ENCODE data around the gene SEC23IP. TPM values are rescaled to one million over a fixed set of nuclear protein-coding genes. Genes with fewer than 3 reads are reported as not detected.

SEC23IP gene
- total and polyA plus RNA-seq, 7 experiments from 2014 or later: 34.8 to 68.3 (median 45.1) TPM

DNA sequence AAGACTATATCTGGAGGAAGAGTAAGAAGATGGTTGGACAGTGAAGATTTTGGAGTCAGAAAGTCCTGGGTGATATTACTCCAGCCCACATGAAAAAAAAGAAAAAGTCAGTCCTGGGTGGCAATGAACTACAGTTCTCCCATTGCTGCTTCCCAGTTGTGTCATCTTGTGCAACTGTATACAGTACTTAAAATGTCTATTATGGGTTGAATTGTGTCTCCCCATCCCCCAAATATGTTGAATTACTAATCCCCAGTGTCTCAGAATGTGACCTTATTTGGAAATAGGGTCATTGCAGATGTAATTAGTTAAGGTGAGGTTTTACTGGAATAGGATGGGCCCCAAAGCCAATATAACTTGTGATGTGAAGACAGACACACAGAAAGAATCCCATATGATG, 15.6 kb downstream of the SEC23IP start:
- intact Hi-C loops (cut with micrococcal nuclease): no loop called here
- Mint-ChIP-seq H3K27ac (peak overlapping the region in 3 of 9 donors; percentile 11 to 60 (median 30)), H3K27me3 (no peaks in the 10 kb centered on the region), H3K4me1 (peaks cover 0 to 4% (median 0%) of the 10 kb centered on the region in 7 donors), H3K9me3 (no peaks in the 10 kb centered on the region), H3K4me3 (no peak overlapping the region), H3K36me3 (peaks cover 4 to 61% (median 22%) of the 10 kb centered on the region in 5 donors)
- Histone ChIP-seq H3K27ac (ENCODE audit: low read depth, low read length) (no peak overlapping the region), H3K4me1 (ENCODE audit: control insufficient read depth in 2 of 2, insufficient read depth in 2 of 2, low read length in 2 of 2) (no peaks in the 10 kb centered on the region), H3K4me3 (ENCODE audit: low read length) (no peak overlapping the region), H3K36me3 (ENCODE audit: control insufficient read depth in 2 of 3, insufficient read depth in 3 of 3, low read length in 3 of 3) (peaks cover 4 to 49% (median 14%) of the 10 kb centered on the region in 3 experiments), H3K27me3 (ENCODE audit: control insufficient read depth in 2 of 2, insufficient read depth in 2 of 2, low read length in 2 of 2) (no peaks in the 10 kb centered on the region), H3K9me3 (ENCODE audit: control insufficient read depth in 2 of 3, low read length in 3 of 3) (no peaks in the 10 kb centered on the region)
- DNase-seq (no peak), ATAC-seq (no peak)
- ChIA-PET POLR2A (no interaction called here), CTCF (interaction anchor here (0.6 kb wide), 1 partner anchor 16 kb away, joined by 3 read pairs; no protein-coding TSS in a partner anchor)

DNA sequence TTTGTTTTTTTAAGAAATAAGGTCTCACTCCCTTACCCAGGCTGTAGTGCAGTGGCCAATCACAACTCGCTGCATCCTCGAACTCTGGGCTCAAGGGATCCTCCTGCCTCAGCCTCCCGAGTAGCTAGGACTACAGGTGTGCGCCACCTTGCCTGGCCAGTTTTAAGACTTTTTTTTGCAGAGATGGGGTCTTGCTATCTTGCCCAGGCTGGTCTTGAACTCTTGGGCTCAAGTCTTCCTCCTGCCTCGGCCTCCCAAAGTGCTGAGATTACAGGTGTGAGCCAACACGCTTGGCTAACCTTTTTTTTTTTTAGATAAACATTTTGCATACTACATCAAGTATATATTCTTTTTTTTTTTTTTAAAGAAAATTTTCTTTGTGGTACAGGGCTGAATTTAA, 18.2 kb downstream of the SEC23IP start:
- no peak overlapping the region for H3K27ac ChIP-seq (ENCODE audit: low read depth, low read length)
- Mint-ChIP-seq H3K4me3 (no peak overlapping the region), H3K9me3 (no peaks in the 10 kb centered on the region), H3K27me3 (no peaks in the 10 kb centered on the region), H3K27ac (no peak overlapping the region), H3K4me1 (peaks cover 0 to 4% (median 0%) of the 10 kb centered on the region in 7 donors), H3K36me3 (peaks cover 0 to 55% (median 17%) of the 10 kb centered on the region in 5 donors)
- no peak for ATAC-seq
- H3K27me3 ChIP-seq (ENCODE audit: control insufficient read depth in 2 of 2, insufficient read depth in 2 of 2, low read length in 2 of 2): no peaks in the 10 kb centered on the region
- no peaks in the 10 kb centered on the region for H3K4me1 ChIP-seq (ENCODE audit: control insufficient read depth in 2 of 2, insufficient read depth in 2 of 2, low read length in 2 of 2)
- intact Hi-C loops (cut with micrococcal nuclease): no loop called here
- H3K36me3 ChIP-seq (ENCODE audit: control insufficient read depth in 2 of 3, insufficient read depth in 3 of 3, low read length in 3 of 3): peaks cover 0 to 43% (median 9%) of the 10 kb centered on the region in 3 experiments
- H3K9me3 ChIP-seq (ENCODE audit: control insufficient read depth in 2 of 3, low read length in 3 of 3): no peaks in the 10 kb centered on the region
- DNase-seq: no peak
- POLR2A ChIA-PET: no interaction called here
- CTCF ChIA-PET: no interaction called here
- no peak overlapping the region for H3K4me3 ChIP-seq (ENCODE audit: low read length)

DNA sequence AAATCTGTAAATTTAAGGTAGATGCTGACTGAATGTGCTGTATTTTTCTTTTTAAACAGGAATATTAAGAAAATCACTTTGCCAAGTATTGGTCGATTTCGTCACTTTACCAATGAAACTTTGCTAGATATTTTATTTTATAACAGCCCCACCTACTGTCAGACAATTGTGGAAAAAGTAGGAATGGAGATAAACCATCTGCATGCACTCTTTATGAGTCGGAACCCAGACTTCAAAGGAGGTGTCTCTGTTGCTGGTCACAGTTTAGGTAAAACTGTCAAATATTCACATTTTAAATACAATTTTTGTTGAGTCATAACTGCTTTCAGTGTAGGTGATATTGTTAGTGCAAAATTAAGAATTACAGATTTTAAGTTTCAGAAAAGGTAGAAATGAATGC, 25.2 kb downstream of the SEC23IP start:
- Histone ChIP-seq H3K4me1 (ENCODE audit: control insufficient read depth in 2 of 2, insufficient read depth in 2 of 2, low read length in 2 of 2) (no peaks in the 10 kb centered on the region), H3K27me3 (ENCODE audit: control insufficient read depth in 2 of 2, insufficient read depth in 2 of 2, low read length in 2 of 2) (no peaks in the 10 kb centered on the region), H3K36me3 (ENCODE audit: control insufficient read depth in 2 of 3, insufficient read depth in 3 of 3, low read length in 3 of 3) (peaks cover 19 to 72% (median 42%) of the 10 kb centered on the region in 3 experiments), H3K9me3 (ENCODE audit: control insufficient read depth in 2 of 3, low read length in 3 of 3) (no peaks in the 10 kb centered on the region), H3K4me3 (ENCODE audit: low read length) (no peak overlapping the region), H3K27ac (ENCODE audit: low read depth, low read length) (no peak overlapping the region)
- Mint-ChIP-seq H3K27ac (no peak overlapping the region), H3K4me1 (peaks cover 0 to 23% (median 5%) of the 10 kb centered on the region in 7 donors), H3K9me3 (no peaks in the 10 kb centered on the region), H3K27me3 (no peaks in the 10 kb centered on the region), H3K4me3 (no peak overlapping the region), H3K36me3 (peaks cover 11 to 58% (median 45%) of the 10 kb centered on the region in 5 donors)
- no peak for ATAC-seq
- DNase-seq: no peak
- CTCF ChIA-PET: interaction anchor here (0.7 kb wide), 1 partner anchor 27 kb away, joined by 4 read pairs; no protein-coding TSS in a partner anchor
- POLR2A ChIA-PET: interaction anchor here (0.7 kb wide), 1 partner anchor 275 kb away, joined by 3 read pairs; no protein-coding TSS in a partner anchor
- intact Hi-C loops (cut with micrococcal nuclease): loop anchor here in 1 of 2 donors (1.0 kb wide), 2 partner anchors 167 to 231 kb away; no protein-coding TSS in a partner anchor

GRCh38 chr10:119919271-119919670, 26.7 kb downstream of the SEC23IP start:
- no peak overlapping the region for H3K4me3 Mint-ChIP-seq
- CTCF ChIA-PET: no interaction called here
- H3K4me1 Mint-ChIP-seq: peaks cover 0 to 19% (median 5%) of the 10 kb centered on the region in 7 donors
- peaks cover 15 to 56% (median 43%) of the 10 kb centered on the region in 5 donors for H3K36me3 Mint-ChIP-seq
- ATAC-seq (no peak), DNase-seq (no peak)
- H3K9me3 Mint-ChIP-seq: no peaks in the 10 kb centered on the region
- no peaks in the 10 kb centered on the region for H3K27me3 ChIP-seq (ENCODE audit: control insufficient read depth in 2 of 2, insufficient read depth in 2 of 2, low read length in 2 of 2)
- no peaks in the 10 kb centered on the region for H3K9me3 ChIP-seq (ENCODE audit: control insufficient read depth in 2 of 3, low read length in 3 of 3)
- POLR2A ChIA-PET: no interaction called here
- intact Hi-C loops (cut with micrococcal nuclease): no loop called here
- no peaks in the 10 kb centered on the region for H3K27me3 Mint-ChIP-seq
- H3K36me3 ChIP-seq (ENCODE audit: control insufficient read depth in 2 of 3, insufficient read depth in 3 of 3, low read length in 3 of 3): peaks cover 19 to 72% (median 41%) of the 10 kb centered on the region in 3 experiments
- no peak overlapping the region for H3K27ac ChIP-seq (ENCODE audit: low read depth, low read length)
- peak overlapping the region in 2 of 9 donors; percentile 31 to 82 for H3K27ac Mint-ChIP-seq
- no peak overlapping the region for H3K4me3 ChIP-seq (ENCODE audit: low read length)
- no peaks in the 10 kb centered on the region for H3K4me1 ChIP-seq (ENCODE audit: control insufficient read depth in 2 of 2, insufficient read depth in 2 of 2, low read length in 2 of 2)

- intact Hi-C loops (cut with micrococcal nuclease): no loop called here
Observed at GRCh38 chr10:119919826-119920225, 27.3 kb downstream of the SEC23IP start.

GRCh38 chr10:119928411-119928810, 35.9 kb downstream of the SEC23IP start:
- intact Hi-C loops (cut with micrococcal nuclease): no loop called here
- H3K4me3 ChIP-seq (ENCODE audit: low read length): no peak overlapping the region
- ChIA-PET CTCF (no interaction called here), POLR2A (no interaction called here)
- DNase-seq (no peak), ATAC-seq (no peak)
- H3K36me3 Mint-ChIP-seq: peaks cover 13 to 47% (median 33%) of the 10 kb centered on the region in 5 donors
- H3K4me1 ChIP-seq (ENCODE audit: control insufficient read depth in 2 of 2, insufficient read depth in 2 of 2, low read length in 2 of 2): peaks cover 0 to 6% of the 10 kb centered on the region in 2 donors
- H3K9me3 Mint-ChIP-seq: no peaks in the 10 kb centered on the region
- H3K27ac Mint-ChIP-seq: peak overlapping the region in 2 of 9 donors; percentile 29 to 34
- no peak overlapping the region for H3K27ac ChIP-seq (ENCODE audit: low read depth, low read length)
- H3K27me3 ChIP-seq (ENCODE audit: control insufficient read depth in 2 of 2, insufficient read depth in 2 of 2, low read length in 2 of 2): no peaks in the 10 kb centered on the region
- H3K36me3 ChIP-seq (ENCODE audit: control insufficient read depth in 2 of 3, insufficient read depth in 3 of 3, low read length in 3 of 3): peaks cover 29 to 64% (median 29%) of the 10 kb centered on the region in 3 experiments
- H3K9me3 ChIP-seq (ENCODE audit: control insufficient read depth in 2 of 3, low read length in 3 of 3): no peaks in the 10 kb centered on the region
- H3K4me3 Mint-ChIP-seq: no peak overlapping the region
- no peaks in the 10 kb centered on the region for H3K27me3 Mint-ChIP-seq
- peaks cover 3 to 24% (median 7%) of the 10 kb centered on the region in 7 donors for H3K4me1 Mint-ChIP-seq

More at GRCh38 chr10:119919826-119920225, 27.3 kb downstream of the SEC23IP start:
- DNase-seq (no peak), ATAC-seq (no peak)
- no peaks in the 10 kb centered on the region for H3K4me1 ChIP-seq (ENCODE audit: control insufficient read depth in 2 of 2, insufficient read depth in 2 of 2, low read length in 2 of 2)
- H3K36me3 ChIP-seq (ENCODE audit: control insufficient read depth in 2 of 3, insufficient read depth in 3 of 3, low read length in 3 of 3): peaks cover 20 to 71% (median 36%) of the 10 kb centered on the region in 3 experiments
- no peak overlapping the region for H3K27ac ChIP-seq (ENCODE audit: low read depth, low read length)
- H3K27me3 ChIP-seq (ENCODE audit: control insufficient read depth in 2 of 2, insufficient read depth in 2 of 2, low read length in 2 of 2): no peaks in the 10 kb centered on the region
- H3K9me3 Mint-ChIP-seq: no peaks in the 10 kb centered on the region
- peak overlapping the region in 3 of 9 donors; percentile 20 to 82 (median 31) for H3K27ac Mint-ChIP-seq
- H3K4me3 ChIP-seq (ENCODE audit: low read length): no peak overlapping the region
- ChIA-PET CTCF (no interaction called here), POLR2A (no interaction called here)
- H3K9me3 ChIP-seq (ENCODE audit: control insufficient read depth in 2 of 3, low read length in 3 of 3): no peaks in the 10 kb centered on the region
- H3K4me1 Mint-ChIP-seq: peaks cover 0 to 19% (median 5%) of the 10 kb centered on the region in 7 donors
- peak overlapping the region in 1 of 10 donors; percentile 67 for H3K4me3 Mint-ChIP-seq
- H3K27me3 Mint-ChIP-seq: no peaks in the 10 kb centered on the region
- peaks cover 15 to 51% (median 38%) of the 10 kb centered on the region in 5 donors for H3K36me3 Mint-ChIP-seq

Data from naive thymus-derived CD4-positive, alpha-beta T cell (primary cell).